Measurements from ENCODE around the gene QRICH1. TPM values are rescaled to one million over a fixed set of nuclear protein-coding genes. Genes with fewer than 3 reads are reported as not detected.
A peak's percentile ranks its signal among the peaks of the same experiment; 100 is the strongest.

QRICH1 gene, protein sequence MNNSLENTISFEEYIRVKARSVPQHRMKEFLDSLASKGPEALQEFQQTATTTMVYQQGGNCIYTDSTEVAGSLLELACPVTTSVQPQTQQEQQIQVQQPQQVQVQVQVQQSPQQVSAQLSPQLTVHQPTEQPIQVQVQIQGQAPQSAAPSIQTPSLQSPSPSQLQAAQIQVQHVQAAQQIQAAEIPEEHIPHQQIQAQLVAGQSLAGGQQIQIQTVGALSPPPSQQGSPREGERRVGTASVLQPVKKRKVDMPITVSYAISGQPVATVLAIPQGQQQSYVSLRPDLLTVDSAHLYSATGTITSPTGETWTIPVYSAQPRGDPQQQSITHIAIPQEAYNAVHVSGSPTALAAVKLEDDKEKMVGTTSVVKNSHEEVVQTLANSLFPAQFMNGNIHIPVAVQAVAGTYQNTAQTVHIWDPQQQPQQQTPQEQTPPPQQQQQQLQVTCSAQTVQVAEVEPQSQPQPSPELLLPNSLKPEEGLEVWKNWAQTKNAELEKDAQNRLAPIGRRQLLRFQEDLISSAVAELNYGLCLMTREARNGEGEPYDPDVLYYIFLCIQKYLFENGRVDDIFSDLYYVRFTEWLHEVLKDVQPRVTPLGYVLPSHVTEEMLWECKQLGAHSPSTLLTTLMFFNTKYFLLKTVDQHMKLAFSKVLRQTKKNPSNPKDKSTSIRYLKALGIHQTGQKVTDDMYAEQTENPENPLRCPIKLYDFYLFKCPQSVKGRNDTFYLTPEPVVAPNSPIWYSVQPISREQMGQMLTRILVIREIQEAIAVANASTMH
- total RNA-seq = 100 to 1,000 TPM; 141 to 153 TPM

DNA sequence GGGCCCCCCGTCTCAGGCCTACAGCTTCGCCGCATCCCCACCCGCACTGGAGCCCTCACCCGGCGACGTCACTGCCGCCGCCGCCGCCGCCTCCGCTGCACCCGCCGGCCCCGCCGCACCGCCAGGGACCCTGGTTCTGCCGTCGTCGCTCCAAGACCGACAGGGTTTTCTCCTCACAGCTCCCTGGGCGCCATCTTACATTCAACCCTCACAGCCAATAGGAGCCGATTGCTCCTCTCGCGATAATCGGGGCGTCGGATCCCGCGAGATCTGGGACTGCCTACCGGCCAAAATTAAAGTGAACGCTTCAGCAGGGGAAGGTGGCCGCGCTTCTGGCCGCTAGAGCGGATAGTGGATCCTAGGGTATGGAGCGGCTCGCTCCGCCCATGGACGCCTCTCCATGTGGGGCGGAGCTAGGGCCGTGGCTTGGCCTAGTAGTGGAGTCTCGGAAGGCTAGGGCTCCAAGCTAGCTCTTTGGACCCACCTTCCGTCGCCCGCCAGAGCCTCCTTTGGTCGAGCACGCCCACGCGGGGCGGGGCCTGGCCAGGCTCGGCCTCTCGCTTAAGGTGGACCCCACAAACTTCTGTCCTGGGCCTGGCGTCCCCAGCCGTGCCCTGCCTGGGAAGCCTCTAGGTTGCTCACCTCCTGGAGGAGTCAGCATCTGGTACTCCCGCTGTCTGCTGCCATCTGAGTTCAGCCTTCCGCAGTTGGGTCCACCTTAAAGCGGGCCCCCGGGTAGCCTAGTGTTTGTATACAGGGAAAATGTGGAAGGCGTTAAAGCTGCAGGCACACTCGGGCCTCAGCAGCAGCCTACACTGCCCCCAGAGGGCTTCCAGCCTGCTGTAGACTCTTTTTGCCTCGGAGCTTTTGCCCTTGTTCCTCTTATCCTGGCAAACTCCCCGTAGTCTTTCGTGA, at the start of gene QRICH1:
QRICH1 (minus strand) TSS at position 219 of the 915 bp plus-strand sequence. CDS start 17,054 bp downstream, outside the sequence.
- Mint-ChIP-seq H3K36me3 (peaks cover 7% of the 10 kb centered on the region), H3K4me3 (peak within 1 kb of the TSS; percentile 96), H3K27ac (peak within 1 kb of the TSS; percentile 97), H3K4me1 (peaks cover 19% of the 10 kb centered on the region), H3K9me3 (no peaks in the 10 kb centered on the region), H3K27me3 (no peaks in the 10 kb centered on the region)
- ATAC-seq (ENCODE audit: low read depth) (peak; percentile 82), DNase-seq (peak; percentile 96)
- POLR2A ChIA-PET = interaction anchor here (0.6 to 4.5 kb wide), 35 partner anchors 8 to 579 kb away, joined by 3 to 101 read pairs (median 4); partner anchors contain the start of genes ARIH2, DAG1, DALRD3 and IMPDH2

DNA sequence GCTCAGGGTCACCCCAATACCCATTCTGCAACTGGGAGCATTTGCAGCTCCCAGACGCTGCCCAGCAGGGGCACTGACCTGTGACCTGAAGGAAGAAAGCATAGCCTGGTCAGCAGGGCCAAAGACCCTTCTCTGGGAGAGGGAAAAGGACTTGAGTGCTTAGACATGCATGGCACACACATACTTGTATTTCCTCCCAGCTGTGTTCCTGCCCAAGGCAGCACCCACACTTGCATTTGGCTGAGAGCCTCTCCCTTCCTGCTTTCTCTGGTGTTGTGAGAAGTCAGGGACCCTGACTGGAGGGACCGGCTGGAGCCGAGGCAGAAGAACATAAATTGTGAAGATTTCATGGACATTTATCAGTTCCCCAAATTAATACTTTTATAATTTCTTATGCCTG, 46.2 kb upstream of the QRICH1 start:
- POLR2A ChIA-PET = no interaction called here
- no peak for DNase-seq
- H3K4me1 Mint-ChIP-seq = peaks cover 3% of the 10 kb centered on the region
- no peaks in the 10 kb centered on the region for H3K9me3 Mint-ChIP-seq
- peaks cover 4% of the 10 kb centered on the region for H3K27me3 Mint-ChIP-seq
- ATAC-seq (ENCODE audit: low read depth) = no peak
- no peak overlapping the region for H3K27ac Mint-ChIP-seq
- H3K4me3 Mint-ChIP-seq = no peak overlapping the region
- H3K36me3 Mint-ChIP-seq = no peaks in the 10 kb centered on the region

DNA sequence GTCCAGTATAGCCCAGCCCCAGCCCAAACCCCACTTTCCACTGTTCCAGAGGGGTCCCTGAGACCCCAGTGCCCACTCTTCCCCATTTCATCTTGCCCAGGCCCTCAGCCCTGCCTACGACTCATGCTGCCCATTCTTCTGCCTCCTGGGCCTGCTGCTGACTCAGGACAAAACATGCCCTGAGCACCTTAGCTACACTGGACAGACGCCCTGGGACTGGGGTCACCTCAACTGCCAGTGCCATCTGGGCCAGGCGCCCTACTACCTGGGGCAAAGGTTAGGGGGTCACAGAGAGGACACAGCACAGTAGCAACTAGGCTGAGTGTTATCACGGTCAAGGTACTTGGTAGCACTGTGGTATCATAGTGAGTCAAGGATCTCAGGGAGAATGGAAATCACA, 41.6 kb upstream of the QRICH1 start:
- ATAC-seq (ENCODE audit: low read depth) = no peak
- POLR2A ChIA-PET = no interaction called here
- DNase-seq = no peak
- Mint-ChIP-seq H3K4me3 (no peak overlapping the region), H3K9me3 (no peaks in the 10 kb centered on the region), H3K27ac (no peak overlapping the region), H3K36me3 (no peaks in the 10 kb centered on the region), H3K4me1 (no peaks in the 10 kb centered on the region), H3K27me3 (peaks cover 16% of the 10 kb centered on the region)

DNA sequence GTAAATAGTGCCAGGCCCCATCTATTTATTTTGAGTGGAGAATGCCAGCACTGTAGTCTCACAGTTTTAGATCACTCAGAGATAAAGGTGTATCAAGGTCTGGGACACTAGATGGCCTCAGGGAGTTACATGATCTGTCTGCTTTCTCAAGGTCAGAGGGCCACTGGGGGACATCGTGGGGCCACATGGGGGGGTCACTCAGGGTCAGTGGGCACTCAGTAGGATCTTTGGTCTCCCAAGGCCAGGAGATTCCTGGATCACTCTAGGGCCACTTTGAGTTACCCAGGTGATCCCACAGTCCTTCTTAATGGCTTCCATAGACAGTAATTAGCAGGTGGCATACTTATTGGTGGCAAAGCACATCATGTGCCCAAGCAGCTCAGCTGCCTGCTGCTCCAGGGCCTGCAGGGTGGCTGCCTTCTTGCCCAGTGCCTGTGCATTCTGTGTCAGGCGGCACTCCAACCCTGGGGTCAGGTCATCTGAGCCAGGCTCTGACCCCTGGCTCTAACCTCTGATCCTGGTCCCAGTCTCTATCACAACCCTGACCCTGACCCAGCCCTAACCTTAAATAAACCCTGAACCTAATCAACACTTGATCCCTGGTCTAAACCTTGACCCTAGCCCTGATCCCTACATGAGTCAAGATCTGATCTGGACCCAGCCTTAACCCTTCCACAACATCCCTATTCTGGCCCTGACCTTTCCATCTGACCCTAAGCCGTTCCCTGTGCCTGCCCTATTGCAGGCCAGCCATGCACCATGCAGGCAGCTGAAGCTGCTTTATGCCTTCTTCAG, 40.8 kb upstream of the QRICH1 start:
- H3K4me3 Mint-ChIP-seq = no peak overlapping the region
- peak overlapping the region; percentile 8 for H3K27ac Mint-ChIP-seq
- DNase-seq (no peak), ATAC-seq (ENCODE audit: low read depth) (no peak)
- H3K9me3 Mint-ChIP-seq = no peaks in the 10 kb centered on the region
- POLR2A ChIA-PET = no interaction called here
- H3K4me1 Mint-ChIP-seq = no peaks in the 10 kb centered on the region
- no peaks in the 10 kb centered on the region for H3K36me3 Mint-ChIP-seq
- peaks cover 16% of the 10 kb centered on the region for H3K27me3 Mint-ChIP-seq

DNA sequence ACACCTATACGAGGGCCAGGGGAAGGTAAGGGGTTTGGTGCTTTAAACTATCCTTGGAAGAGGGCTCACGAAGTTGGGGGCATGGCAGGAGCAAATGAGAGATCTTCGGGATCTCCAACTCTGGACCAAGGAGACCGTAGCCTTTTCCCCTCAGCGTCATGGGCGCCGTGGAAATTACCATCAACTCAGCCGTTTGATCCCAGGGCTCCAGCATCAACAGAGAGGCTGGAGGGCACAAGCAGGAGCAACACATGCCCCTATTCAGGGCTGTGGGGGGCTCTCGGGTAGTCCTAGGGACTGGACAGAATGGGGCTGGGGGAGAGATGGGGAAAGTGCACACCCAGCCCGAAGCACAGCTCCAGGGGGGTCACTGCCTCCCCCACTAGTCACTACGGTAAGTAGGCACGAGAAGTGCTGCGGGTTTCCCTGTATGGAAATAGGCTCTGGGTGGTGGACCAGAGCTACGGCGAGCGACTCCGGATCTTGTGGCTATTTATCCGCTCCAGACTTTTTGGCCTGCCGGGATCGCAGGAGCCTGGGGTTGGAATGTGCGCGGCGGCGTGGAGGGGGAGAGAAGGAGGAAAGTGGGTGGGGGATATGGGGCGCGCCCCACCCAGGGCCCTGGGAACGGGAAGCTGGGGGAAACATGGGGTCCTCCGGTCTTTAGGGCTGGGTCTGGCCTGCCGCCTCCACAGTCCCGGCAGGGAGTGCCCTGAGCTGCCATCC, 39.5 kb upstream of the QRICH1 start:
- H3K36me3 Mint-ChIP-seq = no peaks in the 10 kb centered on the region
- no peak for ATAC-seq (ENCODE audit: low read depth)
- DNase-seq = no peak
- H3K27ac Mint-ChIP-seq = no peak overlapping the region
- peaks cover 16% of the 10 kb centered on the region for H3K27me3 Mint-ChIP-seq
- peaks cover 3% of the 10 kb centered on the region for H3K4me1 Mint-ChIP-seq
- no peaks in the 10 kb centered on the region for H3K9me3 Mint-ChIP-seq
- no peak overlapping the region for H3K4me3 Mint-ChIP-seq
- POLR2A ChIA-PET = no interaction called here

DNA sequence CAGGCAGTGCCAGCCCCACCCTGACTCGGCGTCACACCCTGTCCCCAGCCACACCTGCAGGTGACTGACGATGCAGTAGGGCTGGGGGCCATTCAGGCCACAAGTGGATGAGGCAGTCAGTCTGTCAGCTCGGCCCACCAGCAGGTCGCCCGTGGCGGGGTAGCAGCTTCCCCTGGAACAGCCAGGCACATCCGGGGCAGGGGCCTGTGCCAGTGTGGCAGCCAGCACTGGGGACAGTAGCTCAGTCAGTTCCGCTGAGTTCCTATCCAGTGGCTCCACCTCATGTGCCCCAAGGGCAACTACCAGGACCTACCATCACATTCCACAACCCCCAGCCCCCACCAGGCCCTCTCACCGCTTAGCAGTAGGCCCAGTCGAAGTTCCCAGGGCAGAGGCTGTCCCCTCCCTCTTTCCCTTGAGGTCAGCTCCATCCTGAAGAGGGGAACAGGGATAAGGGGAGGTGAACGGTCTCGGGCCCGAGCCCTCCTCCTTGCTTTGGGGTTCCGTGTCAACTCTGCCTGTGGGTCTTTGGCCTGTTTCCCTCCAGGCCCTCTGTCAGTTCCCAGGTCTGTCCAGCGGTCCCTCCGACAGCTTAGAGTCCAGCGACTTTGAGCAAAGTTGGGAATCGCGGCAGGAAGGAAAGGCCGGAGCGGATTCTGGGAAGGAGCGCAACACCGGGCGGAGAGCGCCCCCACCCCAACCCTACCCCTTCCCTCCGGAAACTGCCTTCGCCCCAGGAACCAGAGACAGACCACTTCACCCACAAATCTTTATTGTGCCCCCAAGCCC, 38.8 kb upstream of the QRICH1 start, which contains the start of gene LAMB2:
LAMB2 (minus strand) TSS at position 614 of the 789 bp plus-strand sequence; CDS start at position 431, 183 bp downstream.
- peaks cover 3% of the 10 kb centered on the region for H3K4me1 Mint-ChIP-seq
- H3K36me3 Mint-ChIP-seq = no peaks in the 10 kb centered on the region
- H3K27me3 Mint-ChIP-seq = peaks cover 16% of the 10 kb centered on the region
- no peak within 1 kb of the TSS for H3K4me3 Mint-ChIP-seq
- DNase-seq = no peak
- no peak for ATAC-seq (ENCODE audit: low read depth)
- H3K9me3 Mint-ChIP-seq = no peaks in the 10 kb centered on the region
- H3K27ac Mint-ChIP-seq = no peak within 1 kb of the TSS
- POLR2A ChIA-PET = no interaction called here

DNA sequence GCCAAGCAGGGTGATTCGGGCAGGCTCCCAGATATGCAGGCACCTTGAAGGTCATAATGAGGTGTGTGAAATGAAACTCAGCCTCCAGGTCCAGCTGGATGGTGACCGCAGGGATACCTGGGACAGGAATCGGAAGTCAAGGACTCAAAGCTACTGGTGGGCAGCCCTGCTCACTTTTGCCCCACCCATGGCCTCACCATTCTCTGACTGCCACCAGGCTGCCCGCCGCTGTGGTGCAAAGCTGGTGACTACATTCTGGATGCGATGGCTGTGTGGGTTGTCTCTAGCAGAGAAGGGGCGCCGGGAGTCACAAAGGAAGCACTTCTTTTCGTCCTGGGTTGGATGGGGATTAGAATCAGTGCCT, 38.2 kb upstream of the QRICH1 start:
- no peaks in the 10 kb centered on the region for H3K36me3 Mint-ChIP-seq
- POLR2A ChIA-PET = no interaction called here
- no peak overlapping the region for H3K4me3 Mint-ChIP-seq
- H3K4me1 Mint-ChIP-seq = peaks cover 3% of the 10 kb centered on the region
- no peaks in the 10 kb centered on the region for H3K9me3 Mint-ChIP-seq
- H3K27me3 Mint-ChIP-seq = peaks cover 16% of the 10 kb centered on the region
- H3K27ac Mint-ChIP-seq = no peak overlapping the region
- ATAC-seq (ENCODE audit: low read depth) (no peak), DNase-seq (no peak)

DNA sequence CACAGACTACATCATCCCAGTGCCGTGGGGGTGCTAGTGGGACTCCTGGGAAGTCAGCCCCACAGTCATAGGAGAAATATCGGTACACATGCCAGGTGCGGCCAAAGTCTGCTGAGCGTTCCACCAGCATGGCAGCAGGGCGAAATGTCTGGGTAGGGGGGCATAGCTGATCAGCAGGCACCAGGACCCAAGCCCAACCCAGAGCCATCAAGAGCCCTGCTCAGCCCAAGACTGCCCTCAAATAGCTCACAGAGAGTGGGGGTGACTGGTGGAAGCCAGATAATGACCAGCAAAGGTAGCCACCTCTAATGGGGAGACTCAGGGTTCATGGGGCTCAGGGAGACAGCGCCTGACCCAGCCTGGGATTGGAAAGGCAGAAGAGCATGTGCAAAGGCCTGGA, 37.7 kb upstream of the QRICH1 start:
- H3K4me3 Mint-ChIP-seq = no peak overlapping the region
- no peak for DNase-seq
- no peak overlapping the region for H3K27ac Mint-ChIP-seq
- H3K36me3 Mint-ChIP-seq = no peaks in the 10 kb centered on the region
- ATAC-seq (ENCODE audit: low read depth) = no peak
- POLR2A ChIA-PET = no interaction called here
- no peaks in the 10 kb centered on the region for H3K9me3 Mint-ChIP-seq
- H3K4me1 Mint-ChIP-seq = peaks cover 3% of the 10 kb centered on the region
- H3K27me3 Mint-ChIP-seq = peaks cover 16% of the 10 kb centered on the region

DNA sequence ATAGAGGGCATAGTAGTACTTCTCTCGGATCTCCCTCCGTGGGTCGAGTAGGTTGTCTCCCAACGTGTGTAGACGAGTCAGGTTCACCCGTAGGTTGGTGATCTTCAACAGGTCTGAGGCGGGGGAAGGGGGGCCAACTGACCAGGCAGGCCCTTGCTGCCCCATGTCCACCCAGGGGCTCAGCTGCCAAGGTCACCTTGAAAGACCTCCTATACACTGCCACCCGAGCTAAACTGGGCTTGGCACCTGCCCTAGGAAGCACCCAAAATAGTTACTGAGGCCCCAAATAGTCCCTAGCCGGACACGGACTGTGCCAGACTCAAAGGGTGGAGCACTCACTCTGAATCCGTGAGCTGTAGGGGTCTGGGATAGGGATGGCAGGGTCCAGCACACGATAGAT, 37.2 kb upstream of the QRICH1 start:
- Mint-ChIP-seq H3K36me3 (no peaks in the 10 kb centered on the region), H3K4me1 (peaks cover 3% of the 10 kb centered on the region), H3K27ac (no peak overlapping the region), H3K9me3 (no peaks in the 10 kb centered on the region), H3K4me3 (no peak overlapping the region), H3K27me3 (peaks cover 16% of the 10 kb centered on the region)
- ATAC-seq (ENCODE audit: low read depth) (no peak), DNase-seq (no peak)
- POLR2A ChIA-PET = no interaction called here

DNA sequence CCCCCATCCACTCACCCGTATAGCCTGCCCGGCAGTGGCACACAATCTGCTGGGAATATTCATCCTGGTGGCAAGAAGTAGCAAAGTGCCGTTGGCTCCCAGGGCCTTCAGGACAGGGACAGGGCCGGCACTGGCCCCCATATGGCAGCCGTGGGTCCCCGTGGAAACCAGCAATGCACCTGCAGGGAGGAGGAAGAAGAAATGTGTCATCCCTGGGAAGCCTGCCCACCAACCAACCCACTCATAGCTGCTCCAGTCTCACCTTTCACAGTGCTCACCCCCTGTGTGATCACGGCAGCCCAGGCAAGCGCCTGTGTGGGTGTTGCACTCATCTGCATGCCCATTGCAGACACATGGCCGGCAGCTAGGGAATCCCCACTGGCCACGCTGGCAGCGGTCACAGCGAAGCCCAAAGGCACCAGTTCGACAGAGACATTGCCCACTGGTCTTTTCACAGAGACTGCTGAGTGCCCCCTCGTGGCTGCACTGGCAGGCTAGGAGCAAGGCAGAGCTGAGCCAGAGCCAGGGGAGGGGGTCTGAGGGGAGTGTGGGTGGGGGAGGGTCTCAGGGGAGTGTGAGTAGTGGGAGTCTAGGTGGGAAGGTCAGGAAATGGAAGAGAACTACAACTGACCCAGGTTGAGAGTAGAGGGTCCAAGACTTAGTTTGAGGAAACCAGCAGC, 31.3 kb upstream of the QRICH1 start:
- POLR2A ChIA-PET = no interaction called here
- ATAC-seq (ENCODE audit: low read depth) (no peak), DNase-seq (no peak)
- no peaks in the 10 kb centered on the region for H3K36me3 Mint-ChIP-seq
- H3K9me3 Mint-ChIP-seq = no peaks in the 10 kb centered on the region
- H3K4me1 Mint-ChIP-seq = peaks cover 4% of the 10 kb centered on the region
- H3K4me3 Mint-ChIP-seq = no peak overlapping the region
- H3K27me3 Mint-ChIP-seq = no peaks in the 10 kb centered on the region
- no peak overlapping the region for H3K27ac Mint-ChIP-seq

DNA sequence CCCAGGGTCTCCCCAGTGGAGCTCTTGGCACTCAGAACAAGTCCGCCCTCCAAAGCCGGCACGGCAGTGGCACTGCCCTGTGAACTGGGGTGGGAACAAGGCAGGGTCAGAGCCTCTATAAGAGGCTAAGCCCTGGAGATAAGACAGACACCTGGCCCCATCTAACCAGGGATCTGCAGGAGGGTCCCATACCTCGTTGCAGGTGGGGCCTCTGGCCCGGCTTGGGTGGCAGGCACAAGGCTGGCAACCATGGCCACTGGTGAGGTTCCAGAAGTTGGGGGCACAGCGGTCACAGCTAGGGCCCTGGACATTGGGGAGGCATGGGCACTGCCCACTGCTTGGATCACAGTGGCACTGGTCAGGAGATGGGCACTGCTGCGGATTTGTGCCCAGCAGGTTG, 30.3 kb upstream of the QRICH1 start:
- Mint-ChIP-seq H3K4me3 (no peak overlapping the region), H3K27me3 (no peaks in the 10 kb centered on the region), H3K36me3 (no peaks in the 10 kb centered on the region), H3K4me1 (peaks cover 5% of the 10 kb centered on the region), H3K27ac (no peak overlapping the region), H3K9me3 (no peaks in the 10 kb centered on the region)
- DNase-seq (no peak), ATAC-seq (ENCODE audit: low read depth) (no peak)
- POLR2A ChIA-PET = no interaction called here
